ENCODE measurements around the gene PTPRD. TPM values are rescaled to one million over a fixed set of nuclear protein-coding genes. Genes with fewer than 3 reads are reported as not detected.
A peak's percentile ranks its signal among the peaks of the same experiment; 100 is the strongest.
"Not testable (repeated sequence)": the region's sequence is repeated elsewhere in the genome, so short reads cannot be mapped to it uniquely, and the experiment has no call there.

The PTPRD gene
- total RNA-seq, 1 donor from 2014 or later = 75.7 TPM

- no peaks in the 10 kb centered on the region for H3K27me3 ChIP-seq (ENCODE audit: control insufficient read depth in 3 of 3, insufficient read depth in 3 of 3, low read length in 3 of 3)
- no peaks in the 10 kb centered on the region for H3K36me3 ChIP-seq (ENCODE audit: control insufficient read depth in 3 of 3, insufficient read depth in 3 of 3, low read length in 3 of 3)
- H3K9ac ChIP-seq (ENCODE audit: low read depth in 1 of 3, low read length in 3 of 3) = no peak overlapping the region
- no peak overlapping the region for H3K4me3 ChIP-seq (ENCODE audit: low read length in 3 of 3)
- no peaks in the 10 kb centered on the region for H3K9me3 ChIP-seq (ENCODE audit: control insufficient read depth in 3 of 3, low read length in 3 of 3)
- no peaks in the 10 kb centered on the region for H3K4me1 ChIP-seq (ENCODE audit: control insufficient read depth in 3 of 3, insufficient read depth in 3 of 3, low read length in 3 of 3)
- no peak overlapping the region for H3K27ac ChIP-seq (ENCODE audit: low read depth, low read length)
These were observed 669.9 kb downstream of the PTPRD start for GRCh38 chr9:9942764-9943424.

GRCh38 chr9:9938432-9938831 lies 674.4 kb downstream of the PTPRD start:
- Histone ChIP-seq H3K27me3 (ENCODE audit: control insufficient read depth in 3 of 3, insufficient read depth in 3 of 3, low read length in 3 of 3) (no peaks in the 10 kb centered on the region), H3K4me1 (ENCODE audit: control insufficient read depth in 3 of 3, insufficient read depth in 3 of 3, low read length in 3 of 3) (no peaks in the 10 kb centered on the region), H3K4me3 (ENCODE audit: low read length in 3 of 3) (no peak overlapping the region), H3K9me3 (ENCODE audit: control insufficient read depth in 3 of 3, low read length in 3 of 3) (no peaks in the 10 kb centered on the region), H3K9ac (ENCODE audit: low read depth in 1 of 3, low read length in 3 of 3) (no peak overlapping the region), H3K27ac (ENCODE audit: low read depth, low read length) (no peak overlapping the region), H3K36me3 (ENCODE audit: control insufficient read depth in 3 of 3, insufficient read depth in 3 of 3, low read length in 3 of 3) (no peaks in the 10 kb centered on the region)

GRCh38 chr9:9931464-9931863 lies 681.3 kb downstream of the PTPRD start:
- not testable (repeated sequence) for H3K27me3 ChIP-seq (ENCODE audit: control insufficient read depth in 3 of 3, insufficient read depth in 3 of 3, low read length in 3 of 3); H3K9ac ChIP-seq (ENCODE audit: low read depth in 1 of 3, low read length in 3 of 3); H3K9me3 ChIP-seq (ENCODE audit: control insufficient read depth in 3 of 3, low read length in 3 of 3); H3K4me3 ChIP-seq (ENCODE audit: low read length in 3 of 3); H3K36me3 ChIP-seq (ENCODE audit: control insufficient read depth in 3 of 3, insufficient read depth in 3 of 3, low read length in 3 of 3); H3K4me1 ChIP-seq (ENCODE audit: control insufficient read depth in 3 of 3, insufficient read depth in 3 of 3, low read length in 3 of 3); H3K27ac ChIP-seq (ENCODE audit: low read depth, low read length)

GRCh38 chr9:9924376-9924775 lies 688.4 kb downstream of the PTPRD start:
- no peaks in the 10 kb centered on the region for H3K27me3 ChIP-seq (ENCODE audit: control insufficient read depth in 3 of 3, insufficient read depth in 3 of 3, low read length in 3 of 3)
- H3K4me1 ChIP-seq (ENCODE audit: control insufficient read depth in 3 of 3, insufficient read depth in 3 of 3, low read length in 3 of 3) = no peaks in the 10 kb centered on the region
- H3K4me3 ChIP-seq (ENCODE audit: low read length in 3 of 3) = peak overlapping the region in 1 of 3 donors; percentile 76
- H3K27ac ChIP-seq (ENCODE audit: low read depth, low read length) = no peak overlapping the region
- H3K9me3 ChIP-seq (ENCODE audit: control insufficient read depth in 3 of 3, low read length in 3 of 3) = no peaks in the 10 kb centered on the region
- H3K9ac ChIP-seq (ENCODE audit: low read depth in 1 of 3, low read length in 3 of 3) = no peak overlapping the region
- no peaks in the 10 kb centered on the region for H3K36me3 ChIP-seq (ENCODE audit: control insufficient read depth in 3 of 3, insufficient read depth in 3 of 3, low read length in 3 of 3)

- no peak overlapping the region for H3K27ac ChIP-seq (ENCODE audit: low read depth, low read length)
- no peak overlapping the region for H3K4me3 ChIP-seq (ENCODE audit: low read length in 3 of 3)
- no peaks in the 10 kb centered on the region for H3K36me3 ChIP-seq (ENCODE audit: control insufficient read depth in 3 of 3, insufficient read depth in 3 of 3, low read length in 3 of 3)
- no peak overlapping the region for H3K9ac ChIP-seq (ENCODE audit: low read depth in 1 of 3, low read length in 3 of 3)
- H3K4me1 ChIP-seq (ENCODE audit: control insufficient read depth in 3 of 3, insufficient read depth in 3 of 3, low read length in 3 of 3) = no peaks in the 10 kb centered on the region
- no peaks in the 10 kb centered on the region for H3K9me3 ChIP-seq (ENCODE audit: control insufficient read depth in 3 of 3, low read length in 3 of 3)
- no peaks in the 10 kb centered on the region for H3K27me3 ChIP-seq (ENCODE audit: control insufficient read depth in 3 of 3, insufficient read depth in 3 of 3, low read length in 3 of 3)
These were observed 691.0 kb downstream of the PTPRD start for GRCh38 chr9:9921805-9922204.

GRCh38 chr9:9920425-9921060 lies 692.3 kb downstream of the PTPRD start:
- no peak overlapping the region for H3K27ac ChIP-seq (ENCODE audit: low read depth, low read length)
- no peaks in the 10 kb centered on the region for H3K9me3 ChIP-seq (ENCODE audit: control insufficient read depth in 3 of 3, low read length in 3 of 3)
- H3K27me3 ChIP-seq (ENCODE audit: control insufficient read depth in 3 of 3, insufficient read depth in 3 of 3, low read length in 3 of 3) = no peaks in the 10 kb centered on the region
- H3K4me3 ChIP-seq (ENCODE audit: low read length in 3 of 3) = no peak overlapping the region
- no peaks in the 10 kb centered on the region for H3K4me1 ChIP-seq (ENCODE audit: control insufficient read depth in 3 of 3, insufficient read depth in 3 of 3, low read length in 3 of 3)
- H3K9ac ChIP-seq (ENCODE audit: low read depth in 1 of 3, low read length in 3 of 3) = no peak overlapping the region
- no peaks in the 10 kb centered on the region for H3K36me3 ChIP-seq (ENCODE audit: control insufficient read depth in 3 of 3, insufficient read depth in 3 of 3, low read length in 3 of 3)

- H3K9me3 ChIP-seq (ENCODE audit: control insufficient read depth in 3 of 3, low read length in 3 of 3) = peaks cover 0 to 4% (median 2%) of the 10 kb centered on the region in 3 donors
- H3K27me3 ChIP-seq (ENCODE audit: control insufficient read depth in 3 of 3, insufficient read depth in 3 of 3, low read length in 3 of 3) = no peaks in the 10 kb centered on the region
- H3K4me1 ChIP-seq (ENCODE audit: control insufficient read depth in 3 of 3, insufficient read depth in 3 of 3, low read length in 3 of 3) = no peaks in the 10 kb centered on the region
- H3K9ac ChIP-seq (ENCODE audit: low read depth in 1 of 3, low read length in 3 of 3) = no peak overlapping the region
- no peak overlapping the region for H3K27ac ChIP-seq (ENCODE audit: low read depth, low read length)
- no peak overlapping the region for H3K4me3 ChIP-seq (ENCODE audit: low read length in 3 of 3)
- H3K36me3 ChIP-seq (ENCODE audit: control insufficient read depth in 3 of 3, insufficient read depth in 3 of 3, low read length in 3 of 3) = no peaks in the 10 kb centered on the region
These were observed 693.5 kb downstream of the PTPRD start for GRCh38 chr9:9919174-9919775.

GRCh38 chr9:9917400-9917799 lies 695.4 kb downstream of the PTPRD start:
- Histone ChIP-seq H3K4me1 (ENCODE audit: control insufficient read depth in 3 of 3, insufficient read depth in 3 of 3, low read length in 3 of 3) (no peaks in the 10 kb centered on the region), H3K27ac (ENCODE audit: low read depth, low read length) (no peak overlapping the region), H3K27me3 (ENCODE audit: control insufficient read depth in 3 of 3, insufficient read depth in 3 of 3, low read length in 3 of 3) (no peaks in the 10 kb centered on the region), H3K4me3 (ENCODE audit: low read length in 3 of 3) (no peak overlapping the region), H3K9me3 (ENCODE audit: control insufficient read depth in 3 of 3, low read length in 3 of 3) (peaks cover 0 to 4% (median 2%) of the 10 kb centered on the region in 3 donors), H3K9ac (ENCODE audit: low read depth in 1 of 3, low read length in 3 of 3) (no peak overlapping the region), H3K36me3 (ENCODE audit: control insufficient read depth in 3 of 3, insufficient read depth in 3 of 3, low read length in 3 of 3) (no peaks in the 10 kb centered on the region)

GRCh38 chr9:9914174-9914573 lies 698.6 kb downstream of the PTPRD start:
- Histone ChIP-seq H3K4me3 (ENCODE audit: low read length in 3 of 3) (no peak overlapping the region), H3K27ac (ENCODE audit: low read depth, low read length) (no peak overlapping the region), H3K27me3 (ENCODE audit: control insufficient read depth in 3 of 3, insufficient read depth in 3 of 3, low read length in 3 of 3) (no peaks in the 10 kb centered on the region), H3K9me3 (ENCODE audit: control insufficient read depth in 3 of 3, low read length in 3 of 3) (peaks cover 0 to 4% (median 2%) of the 10 kb centered on the region in 3 donors), H3K36me3 (ENCODE audit: control insufficient read depth in 3 of 3, insufficient read depth in 3 of 3, low read length in 3 of 3) (no peaks in the 10 kb centered on the region), H3K9ac (ENCODE audit: low read depth in 1 of 3, low read length in 3 of 3) (no peak overlapping the region), H3K4me1 (ENCODE audit: control insufficient read depth in 3 of 3, insufficient read depth in 3 of 3, low read length in 3 of 3) (no peaks in the 10 kb centered on the region)

GRCh38 chr9:9913276-9913832 lies 699.4 kb downstream of the PTPRD start:
- H3K9ac ChIP-seq (ENCODE audit: low read depth in 1 of 3, low read length in 3 of 3) = no peak overlapping the region
- no peaks in the 10 kb centered on the region for H3K36me3 ChIP-seq (ENCODE audit: control insufficient read depth in 3 of 3, insufficient read depth in 3 of 3, low read length in 3 of 3)
- H3K27me3 ChIP-seq (ENCODE audit: control insufficient read depth in 3 of 3, insufficient read depth in 3 of 3, low read length in 3 of 3) = no peaks in the 10 kb centered on the region
- H3K4me1 ChIP-seq (ENCODE audit: control insufficient read depth in 3 of 3, insufficient read depth in 3 of 3, low read length in 3 of 3) = no peaks in the 10 kb centered on the region
- no peak overlapping the region for H3K27ac ChIP-seq (ENCODE audit: low read depth, low read length)
- H3K4me3 ChIP-seq (ENCODE audit: low read length in 3 of 3) = no peak overlapping the region
- peaks cover 0 to 4% (median 2%) of the 10 kb centered on the region in 3 donors for H3K9me3 ChIP-seq (ENCODE audit: control insufficient read depth in 3 of 3, low read length in 3 of 3)
